Measurements from ENCODE around the gene MMEL1.

MMEL1 gene

GRCh38 chr1:2604844-2605508, 27.8 kb downstream of the MMEL1 start:
- no peak for DNase-seq

- DNase-seq: no peak
These were observed 28.5 kb downstream of the MMEL1 start for GRCh38 chr1:2604156-2604843.

GRCh38 chr1:2603521-2604155, 29.2 kb downstream of the MMEL1 start:
- no peak for DNase-seq

GRCh38 chr1:2602866-2603520, 29.8 kb downstream of the MMEL1 start:
- no peak for DNase-seq

- no peak for DNase-seq
These were observed 30.4 kb downstream of the MMEL1 start for GRCh38 chr1:2602311-2602835.

- no peak for DNase-seq
These were observed 31.0 kb downstream of the MMEL1 start for GRCh38 chr1:2601721-2602303.

- DNase-seq: no peak
These were observed 34.4 kb downstream of the MMEL1 start for GRCh38 chr1:2598329-2598931.

GRCh38 chr1:2597441-2598328, 35.1 kb downstream of the MMEL1 start:
- DNase-seq: no peak

GRCh38 chr1:2596530-2597333, 36.1 kb downstream of the MMEL1 start:
- no peak for DNase-seq

GRCh38 chr1:2595812-2596529, 36.8 kb downstream of the MMEL1 start:
- DNase-seq: no peak

- no peak for DNase-seq
These were observed 37.5 kb downstream of the MMEL1 start for GRCh38 chr1:2595261-2595811.

- DNase-seq: no peak
These were observed 38.1 kb downstream of the MMEL1 start for GRCh38 chr1:2594641-2595131.

GRCh38 chr1:2594001-2594640, 38.7 kb downstream of the MMEL1 start:
- DNase-seq: no peak

GRCh38 chr1:2593251-2593878, 39.5 kb downstream of the MMEL1 start:
- DNase-seq: no peak

GRCh38 chr1:2592672-2593071, 40.1 kb downstream of the MMEL1 start:
- no peak for DNase-seq

GRCh38 chr1:2591581-2592261, 41.1 kb downstream of the MMEL1 start:
- no peak for DNase-seq

- DNase-seq: no peak
These were observed 41.6 kb downstream of the MMEL1 start for GRCh38 chr1:2591233-2591580.
